Osteoblast (primary cell): Measurements from ENCODE around the gene PVR. TPM values are rescaled to one million over a fixed set of nuclear protein-coding genes. Genes with fewer than 3 reads are reported as not detected.

ENCODE experiments used
- DNase-seq: peaks from one replicate; pipeline ENCODE4 v3.0.0; 2011; ENCODE audit warnings: low spot score, mixed read lengths; ENCODE audit not compliant: insufficient read length; ENCODE audit errors: missing footprints
- H2AFZ ChIP-seq: 2 replicates; pipeline ENCODE4 v1.6.0; 2011; ENCODE audit warnings: mild to moderate bottlenecking, low read length
- H3K27ac ChIP-seq: 2 replicates; pipeline ENCODE4 v1.5.1; 2011; ENCODE audit warnings: mild to moderate bottlenecking, low read depth, low read length, moderate library complexity
- H3K27me3 ChIP-seq: 2 replicates; pipeline ENCODE4 v1.6.0; 2012; ENCODE audit warnings: mild to moderate bottlenecking, control low read depth, inconsistent platforms, low read length, moderate library complexity; ENCODE audit not compliant: insufficient read depth
- H3K36me3 ChIP-seq: 2 replicates; pipeline ENCODE4 v1.5.1; 2011; ENCODE audit warnings: mild to moderate bottlenecking, low read length, control low read depth, moderate library complexity; ENCODE audit not compliant: insufficient read depth
- H3K4me1 ChIP-seq: 2 replicates; pipeline ENCODE4 v1.5.1; 2011; ENCODE audit warnings: mild to moderate bottlenecking, low read length, control low read depth, moderate library complexity; ENCODE audit not compliant: insufficient read depth
- H3K4me2 ChIP-seq: 2 replicates; pipeline ENCODE4 v1.6.0; 2011; ENCODE audit warnings: mild to moderate bottlenecking, low read length; ENCODE audit not compliant: insufficient read depth
- H3K4me3 ChIP-seq: fragments of 200-600 bp; sonication (generic); 3 replicates; pipeline ENCODE4 v1.5.1; 2012; ENCODE audit warnings: mild to moderate bottlenecking, low read length, inconsistent platforms; ENCODE audit not compliant: insufficient read depth
- H3K79me2 ChIP-seq: 2 replicates; pipeline ENCODE4 v1.6.0; 2012; ENCODE audit warnings: mild to moderate bottlenecking, low read length, control low read depth, inconsistent platforms; ENCODE audit not compliant: insufficient read depth
- H3K9me3 ChIP-seq: 2 replicates; pipeline ENCODE4 v1.5.1; 2011; ENCODE audit warnings: low read depth, low read length, control low read depth
- H4K20me1 ChIP-seq: 2 replicates; pipeline ENCODE4 v1.6.0; 2012; ENCODE audit warnings: mild to moderate bottlenecking, low read length, control low read depth; ENCODE audit not compliant: insufficient read depth
- CTCF ChIP-seq: IDR thresholded peaks from 2 replicates; pipeline ENCODE4 v1.5.1; 2011; ENCODE audit warnings: mild to moderate bottlenecking, low read depth, low read length, moderate library complexity; ENCODE audit errors: extremely low read depth
- total RNA-seq: library from RNA; depleted of rRNA; stranded (reverse); fragments of >200 nt; gene quantifications from 2 replicates; pipeline ENCODE4 v1.2.3, GENCODE V29; 2012

PVR gene
- total RNA-seq, 1 donor = 53.6 TPM

GRCh38 chr19:44692379-44692721 is 48.6 kb downstream of the PVR start:
- no peak for DNase-seq
- no peaks in the 10 kb centered on the region for H3K27me3 ChIP-seq
- H3K4me1 ChIP-seq = peaks cover 14% of the 10 kb centered on the region
- H3K9me3 ChIP-seq = no peaks in the 10 kb centered on the region
- no peaks in the 10 kb centered on the region for H4K20me1 ChIP-seq
- no peak for TF ChIP-seq CTCF
- peak overlapping the region; percentile 84 for H2AFZ ChIP-seq
- peak overlapping the region; percentile 79 for H3K27ac ChIP-seq
- peak overlapping the region; percentile 27 for H3K4me3 ChIP-seq
- peak overlapping the region; percentile 71 for H3K4me2 ChIP-seq
- H3K79me2 ChIP-seq = no peaks in the 10 kb centered on the region
- H3K36me3 ChIP-seq = no peaks in the 10 kb centered on the region

- Histone ChIP-seq H3K79me2 (no peaks in the 10 kb centered on the region), H3K4me3 (no peak overlapping the region), H3K27me3 (no peaks in the 10 kb centered on the region), H4K20me1 (no peaks in the 10 kb centered on the region), H3K9me3 (no peaks in the 10 kb centered on the region), H3K36me3 (no peaks in the 10 kb centered on the region), H2AFZ (no peak overlapping the region), H3K4me2 (no peak overlapping the region), H3K4me1 (peaks cover 14% of the 10 kb centered on the region), H3K27ac (no peak overlapping the region)
- peak; percentile 58 for DNase-seq
- peak; percentile 31 for TF ChIP-seq CTCF
Observed at GRCh38 chr19:44694184-44694579, 50.5 kb downstream of the PVR start.

- Histone ChIP-seq H3K4me1 (peaks cover 7% of the 10 kb centered on the region), H3K27ac (no peak overlapping the region), H3K36me3 (no peaks in the 10 kb centered on the region), H4K20me1 (no peaks in the 10 kb centered on the region), H3K4me3 (no peak overlapping the region), H3K27me3 (no peaks in the 10 kb centered on the region), H3K79me2 (no peaks in the 10 kb centered on the region), H3K4me2 (no peak overlapping the region), H3K9me3 (no peaks in the 10 kb centered on the region), H2AFZ (no peak overlapping the region)
- DNase-seq = peak; percentile 31
- TF ChIP-seq CTCF = no peak
Observed at GRCh38 chr19:44696939-44697669, 53.4 kb downstream of the PVR start.

DNA sequence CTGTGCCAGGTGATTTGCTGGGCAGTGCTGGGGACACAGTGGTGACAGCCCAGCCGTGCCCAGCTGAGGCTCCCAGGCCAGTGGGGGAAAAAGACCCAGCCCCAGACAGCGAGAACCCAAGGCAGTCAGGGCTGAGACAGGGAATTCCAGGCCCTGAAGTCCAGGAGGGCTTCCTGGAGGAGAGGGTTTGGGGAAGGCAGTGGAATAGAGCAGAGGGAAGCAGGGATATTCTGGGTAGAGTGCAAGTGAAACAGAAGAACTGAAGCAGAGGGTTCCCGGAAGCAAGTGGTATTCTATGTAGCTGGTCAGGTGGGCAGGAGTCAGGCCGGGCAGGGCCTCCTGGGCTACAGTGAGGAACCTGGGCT is 53.9 kb downstream of the PVR start:
- Histone ChIP-seq H3K9me3 (no peaks in the 10 kb centered on the region), H3K36me3 (no peaks in the 10 kb centered on the region), H3K27me3 (no peaks in the 10 kb centered on the region), H3K4me2 (no peak overlapping the region), H3K27ac (no peak overlapping the region), H3K79me2 (no peaks in the 10 kb centered on the region), H2AFZ (no peak overlapping the region), H3K4me3 (no peak overlapping the region), H4K20me1 (no peaks in the 10 kb centered on the region), H3K4me1 (peaks cover 2% of the 10 kb centered on the region)
- DNase-seq = no peak
- TF ChIP-seq CTCF = no peak
